Activated naive CD4-positive, alpha-beta T cell treated with anti-CD3 and anti-CD28 coated beads, Interleukin-2, amount 10 ng/mL, durations not matched to agents 7 days and 5 days (primary cell): ENCODE results near the gene ABHD2.
"Not testable (repeated sequence)": the region's sequence is repeated elsewhere in the genome, so short reads cannot be mapped to it uniquely, and the experiment has no call there.

Experiments
- CTCF ChIA-PET: fragments of 350-600 bp; sonication (Branson Sonifier 250); formaldehyde crosslinking; loops from one replicate; lab custom pipeline; 2021; ENCODE audit warnings: antibody characterized with exemption; lab: Charles Lee
- DNase-seq: peaks from one replicate; pipeline ENCODE4 v3.0.0-alpha.2; 2020
- H3K27ac Mint-ChIP-seq: one replicate; pipeline ENCODE4 v1.8.0; 2021; ENCODE audit warnings: mild to moderate bottlenecking, moderate library complexity, mixed read lengths
- H3K27me3 Mint-ChIP-seq: one replicate; pipeline ENCODE4 v1.8.0; 2021; ENCODE audit warnings: mild to moderate bottlenecking, mixed read lengths
- H3K36me3 Mint-ChIP-seq: one replicate; pipeline ENCODE4 v1.8.0; 2021; ENCODE audit warnings: mixed read lengths
- H3K4me1 Mint-ChIP-seq: one replicate; pipeline ENCODE4 v1.8.0; 2021; ENCODE audit warnings: mixed read lengths
- H3K4me3 Mint-ChIP-seq: one replicate; pipeline ENCODE4 v1.8.0; 2021; ENCODE audit warnings: mild to moderate bottlenecking, moderate library complexity, mixed read lengths
- H3K9me3 Mint-ChIP-seq: one replicate; pipeline ENCODE4 v1.8.0; 2021; ENCODE audit warnings: mixed read lengths

Gene ABHD2

DNA sequence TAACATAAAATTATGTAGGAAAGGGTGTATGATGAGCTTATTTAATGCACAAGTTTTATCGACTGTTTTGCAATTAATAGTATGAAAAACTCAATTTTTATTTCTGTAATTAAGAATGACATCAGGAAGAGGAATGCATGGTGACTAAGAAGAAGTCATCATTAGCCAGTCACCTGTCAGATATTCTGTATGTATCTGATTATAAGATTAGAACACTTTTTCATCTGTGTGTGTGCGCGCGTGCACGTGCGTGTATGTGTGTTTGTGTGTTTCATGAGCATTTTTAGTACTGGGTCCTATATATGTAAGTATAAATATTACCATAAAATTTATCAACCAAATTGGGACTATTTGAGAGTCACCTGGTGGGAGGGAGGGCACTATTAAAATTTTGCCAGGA, 5.0 kb upstream of the ABHD2 start:
- Mint-ChIP-seq H3K4me3 (no peak overlapping the region), H3K27ac (no peak overlapping the region)

DNA sequence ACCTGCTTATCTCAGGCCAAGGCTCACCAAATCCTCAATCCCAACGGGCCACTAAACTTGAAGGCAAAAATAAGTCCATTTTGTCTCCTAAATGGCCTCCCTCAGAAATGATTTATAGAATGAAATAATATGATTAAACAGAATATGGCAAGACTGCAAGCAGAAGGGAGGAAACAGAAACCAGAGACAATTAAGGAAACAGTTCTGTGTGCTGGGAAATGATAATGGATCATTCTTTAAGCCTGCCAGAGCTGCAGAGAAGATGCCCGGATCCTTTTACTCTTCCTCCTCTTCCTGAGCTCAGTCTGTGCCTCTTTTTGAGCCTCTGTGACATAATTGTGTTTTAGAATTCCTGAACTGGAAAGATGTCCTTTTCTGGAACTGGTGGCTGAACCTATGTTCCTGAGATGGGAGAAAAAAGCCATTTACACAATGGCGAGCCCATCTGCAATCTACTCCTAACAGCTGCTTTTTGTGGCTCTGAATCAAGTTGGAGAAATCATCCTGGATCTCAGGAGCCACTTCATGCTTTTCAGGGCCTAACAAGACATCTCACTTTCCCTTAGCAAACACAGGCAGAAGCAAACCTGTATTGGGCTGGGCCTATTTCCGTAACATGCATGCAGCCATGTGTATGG, 2.8 kb upstream of the ABHD2 start:
- Mint-ChIP-seq H3K36me3 (no peaks in the 10 kb centered on the region), H3K9me3 (no peaks in the 10 kb centered on the region), H3K4me3 (no peak overlapping the region), H3K27ac (no peak overlapping the region), H3K27me3 (peaks cover 3% of the 10 kb centered on the region), H3K4me1 (peaks cover 13% of the 10 kb centered on the region)
- CTCF ChIA-PET, result interaction anchor here (0.6 kb wide), 1 partner anchor 86 kb away, joined by 3 read pairs; no protein-coding TSS in a partner anchor
- DNase-seq, result no peak

More for the DNA sequence above, 5.0 kb upstream of the ABHD2 start:
- Mint-ChIP-seq H3K4me1 (no peaks in the 10 kb centered on the region), H3K9me3 (no peaks in the 10 kb centered on the region), H3K36me3 (no peaks in the 10 kb centered on the region), H3K27me3 (peaks cover 18% of the 10 kb centered on the region)
- CTCF ChIA-PET, result interaction anchor here (1.2 to 1.3 kb wide), 2 partner anchors 26 to 88 kb away, joined by 3 to 4 read pairs; no protein-coding TSS in a partner anchor
- no peak for DNase-seq

DNA sequence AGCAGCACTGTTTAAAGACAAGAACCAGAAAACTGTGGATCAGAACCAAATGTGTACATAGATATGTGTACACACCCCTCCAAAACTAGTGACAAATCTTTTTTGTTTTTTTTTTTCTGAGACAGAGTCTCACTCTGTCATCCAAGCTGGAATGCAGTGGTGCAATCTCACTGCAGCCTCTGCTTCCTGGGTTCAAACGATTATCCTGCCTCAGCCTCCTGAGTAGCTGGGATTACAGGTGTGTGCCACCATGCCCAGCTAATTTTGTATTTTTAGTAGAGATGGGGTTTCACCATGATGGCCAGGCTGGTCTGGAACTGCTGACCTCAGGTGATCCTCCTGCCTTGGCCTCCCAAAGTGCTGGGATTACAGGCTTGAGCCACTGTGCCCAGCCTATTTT, 2.3 kb upstream of the ABHD2 start:
- H3K27ac Mint-ChIP-seq, result not testable (repeated sequence)

DNA sequence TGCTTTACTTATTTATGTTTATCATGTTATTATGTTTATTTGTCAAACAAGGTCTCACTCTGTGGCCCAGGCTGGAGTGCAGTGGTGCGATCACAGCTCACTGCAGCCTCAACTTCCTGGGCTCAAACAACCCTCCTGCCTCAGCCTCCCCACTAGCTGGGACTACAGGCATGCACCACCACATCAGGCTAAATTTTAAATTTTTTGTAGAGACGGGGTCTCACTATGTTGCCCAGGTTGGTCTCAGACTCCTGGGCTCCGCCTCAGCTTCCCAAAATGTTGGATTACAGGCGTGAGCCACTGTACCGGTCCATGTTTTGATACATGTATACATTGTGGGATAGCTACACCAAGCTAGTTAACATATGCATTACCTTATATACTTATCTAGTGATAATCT, 1.9 kb upstream of the ABHD2 start:
- DNase-seq, H3K9me3 Mint-ChIP-seq, H3K36me3 Mint-ChIP-seq, H3K27me3 Mint-ChIP-seq, H3K27ac Mint-ChIP-seq, CTCF ChIA-PET, H3K4me3 Mint-ChIP-seq: not testable (repeated sequence)
- H3K4me1 Mint-ChIP-seq, result peaks cover 23% of the 10 kb centered on the region

More for the DNA sequence above, 2.3 kb upstream of the ABHD2 start:
- DNase-seq, H3K36me3 Mint-ChIP-seq, H3K27me3 Mint-ChIP-seq, H3K9me3 Mint-ChIP-seq, H3K4me3 Mint-ChIP-seq: not testable (repeated sequence)
- CTCF ChIA-PET, result interaction anchor here (0.6 kb wide), 1 partner anchor 85 kb away, joined by 3 read pairs; no protein-coding TSS in a partner anchor
- peaks cover 18% of the 10 kb centered on the region for H3K4me1 Mint-ChIP-seq

DNA sequence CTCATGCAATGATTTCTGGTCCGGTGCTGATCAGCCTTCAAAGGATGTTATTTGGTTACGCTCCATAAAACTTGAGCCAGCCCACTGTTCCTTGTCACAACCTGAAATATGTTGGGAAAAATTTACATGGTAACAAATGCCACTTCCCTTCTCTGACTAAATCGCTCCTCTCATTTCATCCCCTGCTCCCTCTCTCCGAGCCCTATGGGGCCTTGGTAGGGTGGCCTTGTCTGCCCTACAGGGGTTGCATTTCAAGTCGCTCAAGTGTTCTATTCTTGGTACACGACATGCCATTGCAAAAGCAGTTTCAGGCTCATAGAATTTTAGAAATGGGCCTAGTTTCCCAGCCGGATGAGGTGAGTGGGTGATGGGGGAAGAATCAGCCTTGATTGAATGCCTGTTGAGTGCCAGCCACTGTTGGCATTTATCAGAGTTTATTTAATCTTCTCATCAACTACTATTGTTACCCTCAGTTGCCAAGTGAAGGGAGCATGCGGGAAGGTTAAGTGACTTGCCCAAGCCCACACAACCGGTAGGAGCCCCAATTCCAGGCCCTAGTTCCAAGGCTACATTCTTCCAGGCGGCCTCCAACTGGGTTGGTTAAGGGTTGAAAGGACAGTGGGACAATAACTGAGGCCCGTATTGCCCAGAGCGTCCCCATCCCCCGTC, 961 bp upstream of the ABHD2 start:
- Mint-ChIP-seq H3K9me3 (no peaks in the 10 kb centered on the region), H3K36me3 (peaks cover 5% of the 10 kb centered on the region), H3K27me3 (peaks cover 3% of the 10 kb centered on the region), H3K4me1 (peaks cover 31% of the 10 kb centered on the region), H3K27ac (no peak overlapping the region), H3K4me3 (no peak overlapping the region)
- CTCF ChIA-PET, result interaction anchor here (0.9 to 5.8 kb wide), 6 partner anchors 8 to 91 kb away, joined by 3 to 35 read pairs (median 6); no protein-coding TSS in a partner anchor
- DNase-seq, result no peak

DNA sequence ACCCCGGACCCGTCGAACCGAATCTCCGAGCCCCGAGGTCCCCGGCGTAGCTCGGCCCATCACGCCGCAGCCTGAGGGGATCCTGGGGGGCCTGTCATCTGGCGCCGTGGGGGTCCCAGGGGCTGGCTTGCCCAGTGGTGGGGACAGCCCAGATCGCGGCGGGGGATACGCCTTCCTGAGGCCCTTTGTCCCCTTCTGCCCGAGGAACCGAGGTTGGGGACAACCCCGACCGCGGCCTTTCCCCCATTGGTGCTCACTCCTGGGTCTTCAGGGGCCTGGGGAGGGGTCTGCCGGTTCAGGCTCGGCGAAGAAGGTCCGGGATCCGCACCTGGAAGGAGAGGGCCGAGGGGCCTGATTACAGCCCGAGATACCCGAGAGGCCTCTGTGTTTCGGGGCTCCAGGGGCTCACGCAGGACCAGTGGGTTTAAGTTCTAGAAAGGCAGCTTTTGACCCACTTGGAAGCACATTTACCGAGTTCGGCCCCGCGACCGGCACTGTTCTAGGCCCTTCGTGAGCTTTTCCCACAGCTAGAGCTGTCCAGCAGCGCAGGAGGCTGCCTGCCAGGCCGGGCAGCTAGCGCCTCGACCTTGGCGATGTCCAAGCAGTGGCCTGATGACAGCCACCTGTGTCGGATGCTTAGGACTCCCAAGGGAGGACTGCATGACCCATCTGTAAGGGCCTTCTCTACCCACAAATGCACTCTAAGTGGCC, 504 bp downstream of the ABHD2 start:
- no peak overlapping the region for H3K4me3 Mint-ChIP-seq
- peaks cover 39% of the 10 kb centered on the region for H3K4me1 Mint-ChIP-seq
- CTCF ChIA-PET, result interaction anchor here (0.9 to 5.8 kb wide), 9 partner anchors 9 to 118 kb away, joined by 3 to 35 read pairs (median 5); no protein-coding TSS in a partner anchor
- DNase-seq, result no peak
- H3K27ac Mint-ChIP-seq, result peak overlapping the region; percentile 78
- peaks cover 3% of the 10 kb centered on the region for H3K27me3 Mint-ChIP-seq
- no peaks in the 10 kb centered on the region for H3K9me3 Mint-ChIP-seq
- peaks cover 10% of the 10 kb centered on the region for H3K36me3 Mint-ChIP-seq

DNA sequence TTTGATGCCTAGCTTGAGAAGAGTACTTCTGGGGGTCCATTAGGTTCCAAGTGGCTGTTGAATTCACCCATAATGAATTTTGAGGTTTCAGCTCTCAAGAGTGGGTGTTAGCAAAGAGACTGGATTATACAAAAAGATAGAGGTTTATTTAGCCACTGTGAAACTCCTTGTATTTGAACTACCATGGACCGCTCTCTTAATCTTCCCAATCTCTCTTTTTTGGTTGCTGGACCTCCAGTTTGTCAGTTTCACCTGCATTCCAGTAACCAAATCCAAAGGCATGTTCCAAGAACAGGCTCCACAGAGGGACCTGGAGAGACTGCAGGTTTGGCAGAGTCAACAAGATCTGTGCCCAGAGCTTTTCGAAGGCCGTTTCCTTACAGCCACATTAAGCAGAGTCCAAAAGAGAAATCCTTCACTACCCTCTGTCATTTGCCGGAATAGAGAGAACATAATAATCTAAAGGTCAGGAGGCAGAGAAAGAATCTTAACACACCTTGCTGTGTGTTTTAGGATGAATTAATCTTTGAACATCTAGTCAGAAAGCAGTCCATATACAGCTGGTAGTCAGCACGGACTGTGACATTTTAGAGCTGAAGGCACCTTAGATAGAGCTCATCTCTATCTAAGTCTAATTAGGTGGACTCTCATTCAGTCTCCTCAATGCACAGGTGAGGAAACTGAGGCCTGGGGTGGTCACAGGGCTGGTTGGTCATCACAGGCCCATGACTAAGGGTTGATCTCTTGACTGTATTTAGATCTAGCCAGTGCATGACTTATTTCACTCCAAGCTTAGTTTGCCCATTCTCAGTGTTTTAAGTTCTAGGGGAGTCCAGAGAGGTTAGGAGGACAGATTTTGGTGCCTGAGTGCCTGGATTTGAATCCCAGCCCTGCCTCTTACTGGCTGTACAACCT, 1.3 kb downstream of the ABHD2 start:
- H3K27ac Mint-ChIP-seq, result peak overlapping the region; percentile 78
- H3K27me3 Mint-ChIP-seq, result peaks cover 3% of the 10 kb centered on the region
- CTCF ChIA-PET, result interaction anchor here (0.9 to 5.8 kb wide), 7 partner anchors 14 to 117 kb away, joined by 3 to 35 read pairs (median 4); no protein-coding TSS in a partner anchor
- H3K4me1 Mint-ChIP-seq, result peaks cover 41% of the 10 kb centered on the region
- no peaks in the 10 kb centered on the region for H3K9me3 Mint-ChIP-seq
- no peak for DNase-seq
- peaks cover 14% of the 10 kb centered on the region for H3K36me3 Mint-ChIP-seq
- H3K4me3 Mint-ChIP-seq, result no peak overlapping the region

DNA sequence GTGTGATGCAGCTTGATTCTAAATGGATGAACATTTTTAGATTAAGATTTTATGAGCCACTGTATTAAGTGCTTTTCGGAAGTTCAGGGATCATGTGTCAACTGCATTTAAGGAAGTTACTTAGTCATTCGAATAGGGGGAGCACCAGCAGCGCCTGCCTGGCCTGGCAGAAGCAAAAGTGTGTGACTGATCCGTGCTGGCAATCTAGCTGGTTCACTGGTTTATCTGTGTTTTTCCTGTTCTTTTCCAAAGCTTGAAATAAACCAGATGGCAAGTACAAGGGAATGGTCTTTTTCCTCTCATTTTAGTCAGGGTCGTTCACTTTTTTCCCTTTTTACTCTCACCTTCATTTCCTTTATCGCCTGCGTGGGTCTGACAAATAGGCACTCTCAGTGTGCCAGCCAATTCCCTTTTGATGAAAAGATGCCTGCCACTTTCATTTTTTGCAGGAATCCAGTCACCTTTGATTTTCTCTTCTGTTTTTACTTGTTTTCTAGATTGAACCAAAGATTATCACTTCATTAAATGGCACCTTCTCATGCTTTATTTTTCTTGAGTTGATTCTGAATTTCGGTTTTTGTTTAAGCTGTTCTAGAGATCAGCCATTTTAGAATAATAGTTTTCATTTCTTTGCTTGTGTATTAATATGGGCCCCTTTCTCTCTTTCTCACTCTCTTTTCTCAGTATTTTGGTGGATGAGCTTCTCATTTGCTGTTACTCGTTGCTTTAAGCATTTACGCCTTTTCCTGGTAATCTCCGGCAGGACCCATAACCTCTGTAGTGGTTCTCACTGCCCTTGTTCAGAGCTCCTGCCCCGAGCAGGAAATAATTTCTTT, 2.8 kb downstream of the ABHD2 start:
- H3K36me3 Mint-ChIP-seq, result peaks cover 18% of the 10 kb centered on the region
- peak; percentile 59 for DNase-seq
- H3K4me3 Mint-ChIP-seq, result no peak overlapping the region
- no peaks in the 10 kb centered on the region for H3K9me3 Mint-ChIP-seq
- CTCF ChIA-PET, result interaction anchor here (0.6 to 5.8 kb wide), 11 partner anchors 10 to 1864 kb away, joined by 3 to 35 read pairs (median 3); partner anchors contain the start of gene RCCD1
- H3K27ac Mint-ChIP-seq, result peak overlapping the region; percentile 92
- no peaks in the 10 kb centered on the region for H3K27me3 Mint-ChIP-seq
- H3K4me1 Mint-ChIP-seq, result peaks cover 41% of the 10 kb centered on the region

DNA sequence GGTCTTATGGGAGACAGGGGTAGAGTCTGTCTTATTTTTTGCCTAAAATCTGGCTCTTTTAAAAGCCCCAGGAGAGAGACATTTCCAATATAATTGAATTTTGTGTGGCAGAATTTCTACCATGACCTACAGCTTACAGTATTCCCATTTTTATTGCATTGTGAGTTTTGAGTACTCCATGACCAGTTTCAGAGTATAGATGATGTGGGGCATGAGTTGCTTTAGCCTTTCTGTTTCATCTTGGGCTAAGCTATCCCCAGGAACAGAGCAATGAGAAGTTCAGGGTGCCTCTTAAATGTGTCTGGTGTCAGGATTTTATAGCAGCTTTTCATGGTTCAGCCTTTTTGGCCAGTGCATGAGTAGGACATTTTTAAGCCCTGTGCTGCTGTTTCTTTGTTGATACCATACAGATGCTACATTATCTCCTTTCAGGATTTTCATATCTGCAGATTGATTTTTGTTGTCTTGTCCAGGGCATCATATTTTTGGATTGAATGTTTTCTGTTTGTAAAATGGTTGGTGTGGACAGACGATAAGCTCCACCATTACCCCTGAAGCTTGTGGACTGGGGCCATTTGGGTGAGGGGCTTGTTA, 3.5 kb downstream of the ABHD2 start:
- CTCF ChIA-PET, result interaction anchor here (0.7 to 5.8 kb wide), 9 partner anchors 32 to 1863 kb away, joined by 3 to 35 read pairs (median 3); partner anchors contain the start of gene RCCD1
- Mint-ChIP-seq H3K9me3 (no peaks in the 10 kb centered on the region), H3K4me3 (no peak overlapping the region), H3K36me3 (peaks cover 18% of the 10 kb centered on the region), H3K27ac (peak overlapping the region; percentile 92), H3K27me3 (no peaks in the 10 kb centered on the region), H3K4me1 (peaks cover 41% of the 10 kb centered on the region)
- no peak for DNase-seq

DNA sequence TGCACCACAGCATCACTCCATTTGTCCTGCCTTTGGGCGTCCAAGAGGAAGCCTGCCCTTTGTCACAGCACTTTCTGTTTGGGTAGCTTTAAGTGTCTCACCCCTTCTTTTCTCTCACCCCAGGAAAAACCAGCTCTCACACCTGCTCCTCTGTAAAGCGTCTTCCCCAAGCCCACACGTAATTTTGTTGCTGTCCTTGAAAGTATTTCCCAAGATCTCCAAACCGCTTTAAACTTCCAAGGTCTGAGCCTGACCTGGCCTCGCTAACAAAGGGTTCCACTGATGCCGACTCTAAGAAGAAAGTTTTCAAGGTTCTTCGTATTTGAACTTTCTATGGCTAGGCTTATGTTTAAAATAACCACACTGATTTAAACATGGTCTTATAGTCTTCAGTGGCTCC, 5.3 kb downstream of the ABHD2 start:
- Mint-ChIP-seq H3K9me3 (no peaks in the 10 kb centered on the region), H3K4me3 (no peak overlapping the region), H3K36me3 (peaks cover 20% of the 10 kb centered on the region), H3K4me1 (peaks cover 41% of the 10 kb centered on the region), H3K27me3 (no peaks in the 10 kb centered on the region), H3K27ac (peak overlapping the region; percentile 34)
- CTCF ChIA-PET, result interaction anchor here (1.0 kb wide), 1 partner anchor 78 kb away, joined by 3 read pairs; no protein-coding TSS in a partner anchor
- no peak for DNase-seq

DNA sequence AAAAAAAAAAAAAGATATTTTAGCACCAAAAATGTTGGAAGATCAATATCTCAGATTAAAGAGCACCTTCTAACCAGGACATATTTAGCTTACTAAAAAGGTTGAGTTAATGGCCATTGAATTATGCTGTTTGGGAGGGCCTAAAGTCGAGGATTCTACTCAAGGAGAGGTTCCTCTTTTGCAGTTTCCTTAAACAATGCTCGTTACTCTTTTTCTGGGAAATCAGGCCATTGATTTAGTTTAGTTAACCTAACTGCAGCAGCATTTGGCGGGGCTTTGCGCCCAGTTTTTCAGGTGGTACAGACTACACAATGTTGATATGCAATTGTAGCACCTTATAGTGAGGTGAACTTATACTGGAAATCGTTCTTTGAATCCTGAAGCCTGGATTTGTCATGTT, 6.8 kb downstream of the ABHD2 start:
- CTCF ChIA-PET, result no interaction called here
- Mint-ChIP-seq H3K27ac (no peak overlapping the region), H3K4me3 (no peak overlapping the region), H3K27me3 (no peaks in the 10 kb centered on the region), H3K36me3 (peaks cover 23% of the 10 kb centered on the region), H3K4me1 (peaks cover 31% of the 10 kb centered on the region), H3K9me3 (no peaks in the 10 kb centered on the region)
- no peak for DNase-seq

DNA sequence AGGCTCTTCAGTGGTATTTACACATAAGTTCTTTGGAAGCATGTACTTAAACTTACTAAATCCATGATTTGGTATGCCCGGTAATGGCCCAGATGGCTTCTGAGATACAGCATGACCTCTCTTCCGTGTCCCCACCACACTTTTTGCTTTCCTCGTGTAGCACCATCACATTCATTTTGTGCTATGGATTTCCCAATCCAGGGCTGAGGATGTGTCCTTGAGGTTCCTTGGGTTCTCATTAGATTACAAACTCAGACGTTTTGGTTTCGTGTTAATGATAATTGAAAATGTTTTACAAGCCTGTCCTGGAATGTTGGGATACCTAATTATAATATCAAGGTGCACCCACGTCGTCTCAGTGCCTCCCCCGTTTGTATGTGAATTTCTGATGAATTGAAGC, 7.3 kb downstream of the ABHD2 start:
- no peak for DNase-seq
- no peaks in the 10 kb centered on the region for H3K27me3 Mint-ChIP-seq
- no peaks in the 10 kb centered on the region for H3K9me3 Mint-ChIP-seq
- no peak overlapping the region for H3K4me3 Mint-ChIP-seq
- no peak overlapping the region for H3K27ac Mint-ChIP-seq
- peaks cover 23% of the 10 kb centered on the region for H3K36me3 Mint-ChIP-seq
- peaks cover 28% of the 10 kb centered on the region for H3K4me1 Mint-ChIP-seq
- CTCF ChIA-PET, result no interaction called here
